NCI-H2171 (cell line): ENCODE results near the gene DDX43.
"Not testable (repeated sequence)": the region's sequence is repeated elsewhere in the genome, so short reads cannot be mapped to it uniquely, and the experiment has no call there.

Source experiments
- DNase-seq: peaks from one replicate; lab custom pipeline; 2025; lab: John Stamatoyannopoulos, UW

DDX43 gene

DNA sequence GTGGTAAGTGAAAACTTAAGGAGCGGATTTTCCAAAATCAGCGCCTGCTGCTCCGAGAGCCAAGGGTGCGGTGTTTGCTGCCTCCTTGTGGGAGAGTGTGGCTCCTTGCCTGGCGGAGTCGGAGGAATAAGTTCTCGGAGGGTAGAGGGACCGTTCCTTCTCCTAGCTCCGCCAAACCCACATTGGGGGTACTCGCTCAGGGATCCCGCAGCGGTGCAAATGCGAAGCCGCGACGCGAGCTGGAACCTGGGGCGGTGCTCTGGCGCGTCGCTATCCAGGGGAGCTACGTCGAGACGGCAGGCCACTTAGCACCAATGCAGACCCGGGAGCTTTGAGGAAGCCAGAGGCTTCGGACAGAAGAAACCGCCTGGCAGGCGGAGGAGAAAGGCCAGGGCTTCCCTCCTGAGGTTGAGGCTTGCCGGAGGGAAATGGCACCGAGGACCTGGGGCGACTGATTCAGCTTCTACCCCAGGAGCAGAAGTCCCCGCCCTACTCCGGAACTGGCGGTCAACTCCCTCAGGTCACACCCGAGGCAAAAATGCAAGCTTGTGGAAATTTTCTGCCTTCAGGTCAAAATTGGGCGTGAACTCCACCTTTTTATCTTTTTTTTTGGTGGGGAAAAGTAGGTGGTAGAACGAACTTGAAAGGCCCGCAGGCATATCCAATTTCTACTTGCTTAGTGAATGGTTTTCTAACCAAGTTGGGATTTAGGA lies 5.7 kb upstream of the DDX43 start:
- no peak for DNase-seq

GRCh38 chr6:73389854-73390253 lies 4.8 kb upstream of the DDX43 start:
- no peak for DNase-seq

DNA sequence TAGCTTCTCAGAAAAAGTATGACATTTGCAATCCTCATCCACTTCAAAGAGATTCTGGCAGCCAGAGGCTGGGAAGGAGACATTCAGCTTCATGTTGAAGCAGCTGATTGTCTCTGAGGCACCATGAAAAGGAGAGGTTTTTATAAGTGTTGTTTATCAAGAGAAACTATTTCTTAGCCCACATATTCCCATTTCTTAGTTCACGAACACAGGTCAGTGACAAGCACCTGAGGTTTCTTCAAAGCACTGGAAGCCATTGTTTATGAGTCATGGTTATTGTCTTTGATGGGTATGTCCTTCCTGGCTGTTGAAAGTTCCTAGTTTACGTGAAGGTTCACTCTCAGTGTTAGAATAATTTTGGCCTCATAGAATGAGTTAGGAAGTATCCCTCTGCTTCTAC lies 3.0 kb upstream of the DDX43 start:
- no peak for DNase-seq

GRCh38 chr6:73392188-73392587 lies 2.4 kb upstream of the DDX43 start:
- DNase-seq, result not testable (repeated sequence)

GRCh38 chr6:73393278-73393677 lies 1.4 kb upstream of the DDX43 start:
- no peak for DNase-seq

- DNase-seq, result no peak
Observed at GRCh38 chr6:73395875-73396274, 1.2 kb downstream of the DDX43 start.

DNA sequence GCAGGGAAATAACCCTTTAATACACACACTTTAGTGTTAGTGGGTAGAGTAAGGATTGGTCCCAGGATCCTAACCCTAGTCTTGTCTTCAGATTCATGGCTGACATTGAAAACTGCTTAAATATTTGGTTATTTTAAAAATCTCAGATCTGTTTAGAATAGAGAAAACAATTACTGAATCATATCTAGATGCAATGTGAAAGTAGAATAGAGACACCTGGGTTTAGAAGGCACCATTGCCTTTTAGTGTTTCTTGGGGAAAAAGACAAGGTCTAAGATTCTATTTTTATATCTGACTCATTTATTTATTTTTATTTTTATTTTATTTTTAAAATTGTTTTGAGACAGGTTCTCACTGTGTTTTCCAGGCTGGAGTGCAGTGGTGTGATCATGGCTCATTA lies 6.0 kb downstream of the DDX43 start:
- DNase-seq, result no peak

GRCh38 chr6:73409395-73409794 lies 14.8 kb downstream of the DDX43 start:
- DNase-seq, result no peak

DNA sequence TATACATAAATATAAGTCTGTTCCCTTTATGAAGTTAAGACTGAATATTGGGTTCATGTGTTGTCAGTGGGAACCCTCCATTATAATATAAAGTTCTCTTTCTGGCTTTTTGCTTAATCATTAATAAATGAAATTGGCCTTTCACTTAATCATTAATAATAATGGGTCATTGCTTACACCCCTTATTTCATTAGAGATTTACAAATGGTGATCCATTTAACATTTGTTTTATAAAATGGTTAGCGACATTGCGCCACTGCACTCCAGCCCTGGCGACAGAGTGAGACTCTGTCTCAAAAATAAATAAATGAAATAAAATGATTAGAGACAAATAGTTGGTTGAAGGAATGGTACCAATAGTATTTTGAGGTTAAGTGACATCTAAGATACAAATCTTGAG lies 18.5 kb downstream of the DDX43 start:
- DNase-seq, result no peak

GRCh38 chr6:73418081-73418741 lies 23.6 kb downstream of the DDX43 start:
- no peak for DNase-seq

- DNase-seq, result no peak
Observed at GRCh38 chr6:73421534-73421933, 26.9 kb downstream of the DDX43 start.

DNA sequence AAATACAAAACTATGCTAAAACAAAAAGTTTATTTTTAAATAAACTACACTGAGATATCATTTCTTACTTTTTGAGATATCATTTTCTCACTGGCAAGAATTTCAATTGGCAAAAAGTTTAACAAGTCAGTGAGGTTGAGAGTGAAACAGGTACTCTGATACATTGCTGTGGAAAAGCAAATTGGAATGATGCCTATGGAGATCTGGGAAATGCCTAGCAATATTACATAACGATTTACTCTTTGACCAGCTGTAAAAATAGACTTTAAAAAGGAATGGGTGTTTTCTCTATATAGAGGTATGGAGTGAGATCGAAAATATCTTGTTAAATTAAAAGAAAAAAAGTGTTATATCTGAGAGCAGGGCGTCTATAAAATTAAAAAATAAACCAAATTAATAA lies 40.6 kb downstream of the DDX43 start:
- no peak for DNase-seq

GRCh38 chr6:73443555-73443954 lies 48.9 kb downstream of the DDX43 start:
- DNase-seq, result no peak

GRCh38 chr6:73451223-73452106 lies 56.8 kb downstream of the DDX43 start:
- peak; percentile 7 for DNase-seq

DNA sequence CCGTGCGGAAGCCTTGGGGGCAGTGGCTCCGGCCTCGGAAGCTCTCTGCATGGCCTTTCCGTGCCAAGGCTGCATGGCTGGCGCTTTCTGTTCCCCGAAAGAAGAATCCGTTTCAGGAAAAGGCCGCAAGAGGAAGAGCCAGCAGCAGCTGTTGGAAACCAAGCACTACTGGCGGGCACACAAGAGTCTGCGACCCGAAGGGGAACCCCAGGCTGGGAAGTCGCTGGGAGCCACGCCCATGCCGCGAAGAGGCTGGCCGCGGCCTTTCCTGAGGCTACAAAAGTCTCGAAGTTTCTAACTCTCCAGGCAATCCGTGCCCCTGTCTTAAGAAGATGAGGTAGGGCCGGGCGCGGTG lies 57.5 kb downstream of the DDX43 start, which contains the start of gene CGAS:
Gene CGAS (minus strand): TSS at position 191 of the 355 bp plus-strand sequence. CDS start 116 bp downstream, at position 75.
- DNase-seq, result no peak

DNA sequence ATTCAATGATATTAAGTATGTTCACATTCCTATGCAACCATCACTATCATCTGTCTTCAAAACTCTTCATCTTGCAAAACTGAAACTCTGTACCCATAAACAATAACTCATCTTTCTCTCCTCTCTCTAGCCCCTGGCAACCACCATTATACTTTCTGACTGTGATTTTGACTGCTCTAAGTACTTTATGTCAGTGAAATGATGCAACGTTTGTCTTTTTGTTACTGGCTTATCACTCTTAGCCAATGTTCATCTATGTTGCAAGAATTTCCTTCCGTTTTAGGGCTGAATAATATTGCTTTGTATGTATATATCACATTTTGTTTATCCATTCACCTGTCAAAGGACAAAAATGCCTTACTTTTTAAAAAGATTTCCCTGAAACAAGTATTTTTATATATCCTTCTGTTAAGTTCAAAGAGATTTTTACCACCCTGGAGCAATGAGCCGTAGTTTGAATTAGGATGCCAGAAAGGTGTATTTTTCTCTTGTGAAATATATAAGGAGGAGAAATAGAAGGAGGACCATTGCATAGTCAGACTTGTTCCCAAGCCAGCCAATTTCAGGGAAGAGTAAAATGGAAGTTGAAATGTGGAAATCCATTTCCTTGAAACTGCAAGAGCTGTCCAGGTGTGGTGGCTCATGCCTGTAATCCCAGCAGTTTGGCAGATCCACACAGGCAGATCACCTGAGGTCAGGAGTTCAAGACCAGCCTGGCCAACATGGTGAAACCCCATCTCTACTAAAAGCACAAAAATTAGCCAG lies 61.4 kb downstream of the DDX43 start:
- no peak for DNase-seq

GRCh38 chr6:73459474-73459873 lies 64.8 kb downstream of the DDX43 start:
- not testable (repeated sequence) for DNase-seq

DNA sequence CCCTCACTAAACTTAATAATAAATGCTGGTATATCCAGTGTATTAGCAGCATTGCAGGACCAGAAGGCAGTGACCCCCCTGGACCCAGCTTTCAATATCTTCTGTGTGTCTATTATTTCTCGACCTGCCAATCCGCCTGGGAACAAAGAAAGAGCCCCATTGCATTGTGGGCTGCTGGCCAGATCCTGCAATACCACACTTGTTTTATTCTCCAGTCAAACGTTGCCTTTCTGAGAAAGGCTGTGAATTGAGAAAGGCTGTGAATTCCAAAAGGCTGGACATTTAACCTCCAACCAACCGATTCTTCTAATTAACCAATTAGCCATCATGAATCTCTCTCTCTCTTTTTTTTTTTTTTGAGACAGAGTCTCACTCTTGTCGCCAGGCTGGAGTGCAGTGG lies 65.4 kb downstream of the DDX43 start:
- no peak for DNase-seq

DNA sequence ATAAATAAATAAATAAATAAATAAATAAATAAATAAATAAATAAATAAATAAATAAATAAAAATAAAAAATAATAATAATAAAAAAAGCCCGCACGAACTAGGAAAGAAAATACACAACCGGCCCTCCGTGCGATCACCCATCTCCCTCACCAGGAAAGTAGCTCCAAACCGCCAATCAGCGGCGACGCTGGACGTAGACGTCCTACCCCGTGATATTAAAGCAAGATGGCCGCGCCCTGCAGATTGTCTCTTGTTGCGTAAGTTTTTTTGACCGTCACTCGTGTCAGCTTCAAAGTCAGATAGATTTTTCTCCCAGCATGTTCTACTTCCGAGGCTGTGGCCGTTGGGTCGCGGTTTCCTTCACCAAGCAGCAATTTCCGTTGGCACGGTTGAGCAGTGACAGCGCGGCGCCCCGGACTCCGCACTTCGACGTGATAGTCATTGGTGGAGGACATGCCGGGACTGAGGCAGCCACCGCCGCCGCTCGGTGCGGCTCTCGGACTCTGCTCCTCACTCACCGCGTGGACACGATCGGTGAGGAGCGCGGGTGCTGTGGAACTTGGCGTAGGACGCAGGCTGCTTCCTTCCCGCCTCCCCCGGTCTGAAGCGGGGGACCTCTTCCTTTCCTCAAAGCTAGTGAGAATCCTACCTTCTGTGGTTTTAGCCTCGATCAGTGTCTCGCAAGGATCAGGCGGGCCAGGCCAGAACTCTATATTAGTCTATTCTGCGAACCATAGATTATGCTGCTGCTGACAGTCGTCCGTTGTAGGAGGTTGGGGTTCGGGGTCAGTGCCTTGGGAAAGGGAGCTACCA lies 67.1 kb downstream of the DDX43 start, which contains the start of gene MTO1:
Gene MTO1 (plus strand): TSS at position 201 of the 814 bp plus-strand sequence. CDS start 118 bp downstream, at position 319.
- peak; percentile 85 for DNase-seq
